ENCODE measurements around the gene EVI5L. TPM values are rescaled to one million over a fixed set of nuclear protein-coding genes. Genes with fewer than 3 reads are reported as not detected.

EVI5L gene
- polyA plus RNA-seq, 1 of the 3 experiments (the other 2 are of a cell fraction), result 9.7 TPM

- ChIA-PET CTCF (interaction anchor here (1.2 to 2.8 kb wide), 3 partner anchors 11 to 32 kb away, joined by 3 to 15 read pairs (median 7); no protein-coding TSS in a partner anchor), POLR2A (no interaction called here)
- H3K27ac ChIP-seq (ENCODE audit: low read depth in 2 of 2, low read length in 1 of 2), result no peak overlapping the region
- peaks cover 12% of the 10 kb centered on the region; the same call in 1 of the 2 replicates for H3K27me3 ChIP-seq (ENCODE audit: insufficient read depth)
- H3F3A ChIP-seq (replicated peaks; ENCODE audit: insufficient read depth), result no peaks in the 10 kb centered on the region
- no peak overlapping the region for H3K9ac ChIP-seq
- TF ChIP-seq JUND (IDR thresholded peaks at IDR 0.05), result no peak
- TF ChIP-seq, protein P1, sequence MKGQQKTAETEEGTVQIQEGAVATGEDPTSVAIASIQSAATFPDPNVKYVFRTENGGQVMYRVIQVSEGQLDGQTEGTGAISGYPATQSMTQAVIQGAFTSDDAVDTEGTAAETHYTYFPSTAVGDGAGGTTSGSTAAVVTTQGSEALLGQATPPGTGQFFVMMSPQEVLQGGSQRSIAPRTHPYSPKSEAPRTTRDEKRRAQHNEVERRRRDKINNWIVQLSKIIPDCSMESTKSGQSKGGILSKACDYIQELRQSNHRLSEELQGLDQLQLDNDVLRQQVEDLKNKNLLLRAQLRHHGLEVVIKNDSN (IDR thresholded peaks at IDR 0.05; ENCODE audit: borderline replicate concordance, low read depth), result no peak
- TF ChIP-seq YY1 (IDR thresholded peaks at IDR 0.05; ENCODE audit: low read depth), result no peak
- TF ChIP-seq RFX5 (IDR thresholded peaks at IDR 0.05; ENCODE audit: low read length), result no peak
- no peak for TF ChIP-seq GATA2 (CRISPR knock-in tag; IDR thresholded peaks at IDR 0.05)
- TF ChIP-seq POLR2AphosphoS5 (IDR thresholded peaks at IDR 0.05; ENCODE audit: low read depth, low read length), result no peak
- TF ChIP-seq FOSL2 (IDR thresholded peaks at IDR 0.05; ENCODE audit: borderline replicate concordance, low read depth), result no peak
- no peak for TF ChIP-seq PBX3 (IDR thresholded peaks at IDR 0.05)
- TF ChIP-seq EZH2phosphoT487 (IDR thresholded peaks at IDR 0.05; ENCODE audit: borderline replicate concordance, low read depth), result no peak
- no peak for TF ChIP-seq MXI1 (IDR thresholded peaks at IDR 0.05; ENCODE audit: low read depth, low read length)
- no peak for TF ChIP-seq EP300 (IDR thresholded peaks at IDR 0.05; ENCODE audit: borderline replicate concordance in 1 of 2, low read depth in 1 of 2, low read length in 1 of 2)
- TF ChIP-seq NFIC (IDR thresholded peaks at IDR 0.05; ENCODE audit: borderline replicate concordance), result no peak
- TF ChIP-seq TEAD4 (IDR thresholded peaks at IDR 0.05; ENCODE audit: borderline replicate concordance, insufficient read depth), result no peak
- no peak for TF ChIP-seq RXRA (IDR thresholded peaks at IDR 0.05; ENCODE audit: borderline replicate concordance, low read depth)
- TF ChIP-seq, protein P2, sequence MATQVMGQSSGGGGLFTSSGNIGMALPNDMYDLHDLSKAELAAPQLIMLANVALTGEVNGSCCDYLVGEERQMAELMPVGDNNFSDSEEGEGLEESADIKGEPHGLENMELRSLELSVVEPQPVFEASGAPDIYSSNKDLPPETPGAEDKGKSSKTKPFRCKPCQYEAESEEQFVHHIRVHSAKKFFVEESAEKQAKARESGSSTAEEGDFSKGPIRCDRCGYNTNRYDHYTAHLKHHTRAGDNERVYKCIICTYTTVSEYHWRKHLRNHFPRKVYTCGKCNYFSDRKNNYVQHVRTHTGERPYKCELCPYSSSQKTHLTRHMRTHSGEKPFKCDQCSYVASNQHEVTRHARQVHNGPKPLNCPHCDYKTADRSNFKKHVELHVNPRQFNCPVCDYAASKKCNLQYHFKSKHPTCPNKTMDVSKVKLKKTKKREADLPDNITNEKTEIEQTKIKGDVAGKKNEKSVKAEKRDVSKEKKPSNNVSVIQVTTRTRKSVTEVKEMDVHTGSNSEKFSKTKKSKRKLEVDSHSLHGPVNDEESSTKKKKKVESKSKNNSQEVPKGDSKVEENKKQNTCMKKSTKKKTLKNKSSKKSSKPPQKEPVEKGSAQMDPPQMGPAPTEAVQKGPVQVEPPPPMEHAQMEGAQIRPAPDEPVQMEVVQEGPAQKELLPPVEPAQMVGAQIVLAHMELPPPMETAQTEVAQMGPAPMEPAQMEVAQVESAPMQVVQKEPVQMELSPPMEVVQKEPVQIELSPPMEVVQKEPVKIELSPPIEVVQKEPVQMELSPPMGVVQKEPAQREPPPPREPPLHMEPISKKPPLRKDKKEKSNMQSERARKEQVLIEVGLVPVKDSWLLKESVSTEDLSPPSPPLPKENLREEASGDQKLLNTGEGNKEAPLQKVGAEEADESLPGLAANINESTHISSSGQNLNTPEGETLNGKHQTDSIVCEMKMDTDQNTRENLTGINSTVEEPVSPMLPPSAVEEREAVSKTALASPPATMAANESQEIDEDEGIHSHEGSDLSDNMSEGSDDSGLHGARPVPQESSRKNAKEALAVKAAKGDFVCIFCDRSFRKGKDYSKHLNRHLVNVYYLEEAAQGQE (IDR thresholded peaks at IDR 0.05; ENCODE audit: low read depth, low read length), result no peak
- no peak for TF ChIP-seq TCF12 (IDR thresholded peaks at IDR 0.05)
- TF ChIP-seq ELF1 (IDR thresholded peaks at IDR 0.05), result no peak
- no peaks in the 10 kb centered on the region for H3K9me2 ChIP-seq
- H3K4me3 ChIP-seq (ENCODE audit: low read depth in 2 of 2, low read length in 1 of 2), result no peak overlapping the region
- no peaks in the 10 kb centered on the region for H3K36me3 ChIP-seq (replicated peaks in 1 of 2; ENCODE audit: control insufficient read depth in 1 of 2, insufficient read depth in 2 of 2, low read length in 1 of 2)
- no peak overlapping the region for H2AFZ ChIP-seq (ENCODE audit: low read depth)
- H3K4me1 ChIP-seq (ENCODE audit: control insufficient read depth in 1 of 2, insufficient read depth in 2 of 2, low read depth in 1 of 2, low read length in 1 of 2), result peaks cover 0 to 7% of the 10 kb centered on the region in 2 experiments; a peak in 1 of 4 replicates
- no peaks in the 10 kb centered on the region for H4K20me1 ChIP-seq (ENCODE audit: insufficient read depth)
- no peaks in the 10 kb centered on the region for H3K9me3 ChIP-seq
- WGBS (ENCODE audit: low lambda C conversion rate), result 88% methylated on average over 16 of the region's 17 CpGs
- no peak overlapping the region for H3K4me2 ChIP-seq
- H3K79me2 ChIP-seq (ENCODE audit: insufficient read depth), result peaks cover 4% of the 10 kb centered on the region; the same call in 1 of the 2 replicates
- DNase-seq, result no peak
Measured at GRCh38 chr19:7832009-7832408, 2.0 kb downstream of the EVI5L start.
